Retina (tissue), 1 donor: ENCODE data around the gene LUC7L3.
"Not testable (repeated sequence)": the region's sequence is repeated elsewhere in the genome, so short reads cannot be mapped to it uniquely, and the experiment has no call there.

Experiments
- DNase-seq: peaks from one replicate; pipeline ENCODE4 v3.0.0-alpha.2; 2016

LUC7L3 gene

GRCh38 chr17:50710650-50711049, 8.8 kb upstream of the LUC7L3 start:
- DNase-seq: no peak

- DNase-seq: no peak
Measured at GRCh38 chr17:50712641-50713040, 6.8 kb upstream of the LUC7L3 start.

GRCh38 chr17:50715471-50715870, 3.9 kb upstream of the LUC7L3 start:
- DNase-seq: no peak

GRCh38 chr17:50719924-50720794, 756 bp downstream of the LUC7L3 start:
- no peak for DNase-seq

GRCh38 chr17:50721194-50722010, 2.0 kb downstream of the LUC7L3 start:
- DNase-seq: no peak

GRCh38 chr17:50722746-50723145, 3.3 kb downstream of the LUC7L3 start:
- DNase-seq: no peak

GRCh38 chr17:50724622-50725021, 5.2 kb downstream of the LUC7L3 start:
- not testable (repeated sequence) for DNase-seq

- no peak for DNase-seq
Measured at GRCh38 chr17:50725769-50726655, 6.6 kb downstream of the LUC7L3 start.

GRCh38 chr17:50728112-50728429, 8.7 kb downstream of the LUC7L3 start:
- DNase-seq: no peak

- DNase-seq: no peak
Measured at GRCh38 chr17:50728881-50729765, 9.7 kb downstream of the LUC7L3 start.

GRCh38 chr17:50731575-50732460, 12.4 kb downstream of the LUC7L3 start:
- no peak for DNase-seq

GRCh38 chr17:50735287-50735686, 15.9 kb downstream of the LUC7L3 start:
- DNase-seq: no peak

GRCh38 chr17:50737118-50737698, 17.8 kb downstream of the LUC7L3 start:
- DNase-seq: no peak

- DNase-seq: no peak
Measured at GRCh38 chr17:50739098-50739497, 19.7 kb downstream of the LUC7L3 start.

GRCh38 chr17:50745631-50746030, 26.2 kb downstream of the LUC7L3 start:
- no peak for DNase-seq

- DNase-seq: no peak
Measured at GRCh38 chr17:50749245-50749644, 29.8 kb downstream of the LUC7L3 start.

GRCh38 chr17:50754521-50754920, 35.1 kb downstream of the LUC7L3 start:
- DNase-seq: no peak

- no peak for DNase-seq
Measured at GRCh38 chr17:50758524-50758923, 39.1 kb downstream of the LUC7L3 start.

GRCh38 chr17:50758989-50759544, 39.7 kb downstream of the LUC7L3 start:
- DNase-seq: no peak

GRCh38 chr17:50762177-50762576, 42.8 kb downstream of the LUC7L3 start:
- no peak for DNase-seq
